GM10266 (cell line): ENCODE results near the gene REL.

ENCODE experiments used
- DNase-seq: peaks from one replicate; pipeline ENCODE4 v3.0.0; 2012; ENCODE audit errors: extremely low spot score
- CTCF ChIP-seq: IDR thresholded peaks from 2 replicates; pipeline ENCODE4 v1.5.1; 2012; ENCODE audit warnings: mild to moderate bottlenecking, low read depth; ENCODE audit not compliant: control insufficient read depth, insufficient read depth; ENCODE audit errors: missing control alignments

REL gene

GRCh38 chr2:60881047-60881932 is at the start of gene REL:
REL (plus strand) TSS chr2:60881574; CDS start chr2:60881841, 267 bp downstream.
- peak; percentile 92 for DNase-seq
- no peak for TF ChIP-seq CTCF

- no peak for TF ChIP-seq CTCF
- DNase-seq = no peak
Observed at GRCh38 chr2:60831921-60832320, 49.5 kb upstream of the REL start.

GRCh38 chr2:60832621-60833020 is 48.8 kb upstream of the REL start:
- DNase-seq = no peak
- no peak for TF ChIP-seq CTCF

- no peak for TF ChIP-seq CTCF
- DNase-seq = peak; percentile 55
Observed at GRCh38 chr2:60834270-60834717, 47.1 kb upstream of the REL start.

GRCh38 chr2:60836491-60836890 is 44.9 kb upstream of the REL start:
- no peak for TF ChIP-seq CTCF
- no peak for DNase-seq

- peak; percentile 24 for DNase-seq
- no peak for TF ChIP-seq CTCF
Observed at GRCh38 chr2:60837123-60837522, 44.3 kb upstream of the REL start.

- no peak for TF ChIP-seq CTCF
- DNase-seq = no peak
Observed at GRCh38 chr2:60838481-60838880, 42.9 kb upstream of the REL start.
